Endothelial cell (in vitro differentiated cells): ENCODE measurements around the gene OPN1LW. TPM values are rescaled to one million over a fixed set of nuclear protein-coding genes. Genes with fewer than 3 reads are reported as not detected.
"Not testable (repeated sequence)": the region's sequence is repeated elsewhere in the genome, so short reads cannot be mapped to it uniquely, and the experiment has no call there.

Experiments
- DNase-seq: peaks from one replicate; pipeline ENCODE4 v3.0.0; 2021; ENCODE audit warnings: low spot score
- H3K27ac Mint-ChIP-seq: one replicate; pipeline ENCODE4 v1.8.0; 2021; ENCODE audit warnings: mixed read lengths, inconsistent platforms; ENCODE audit not compliant: unreplicated experiment
- H3K27me3 Mint-ChIP-seq: one replicate; pipeline ENCODE4 v1.8.0; 2021; ENCODE audit warnings: mild to moderate bottlenecking, moderate library complexity, mixed read lengths, inconsistent platforms; ENCODE audit not compliant: unreplicated experiment
- H3K36me3 Mint-ChIP-seq: one replicate; pipeline ENCODE4 v1.8.0; 2021; ENCODE audit warnings: mild to moderate bottlenecking, low read depth, mixed read lengths, inconsistent platforms; ENCODE audit not compliant: unreplicated experiment
- H3K4me1 Mint-ChIP-seq: one replicate; pipeline ENCODE4 v1.8.0; 2021; ENCODE audit warnings: mild to moderate bottlenecking, mixed read lengths, inconsistent platforms; ENCODE audit not compliant: unreplicated experiment
- H3K4me3 Mint-ChIP-seq: one replicate; pipeline ENCODE4 v1.8.0; 2021; ENCODE audit warnings: mild to moderate bottlenecking, mixed read lengths, inconsistent platforms; ENCODE audit not compliant: unreplicated experiment
- H3K9me3 Mint-ChIP-seq: one replicate; pipeline ENCODE4 v1.8.0; 2021; ENCODE audit warnings: mixed read lengths, inconsistent platforms; ENCODE audit not compliant: unreplicated experiment
- CTCF ChIP-seq: fragments of 200-600 bp; sonication (generic); IDR thresholded peaks from one replicate; pipeline ENCODE4 v1.5.0; 2021; ENCODE audit warnings: antibody characterized with exemption; ENCODE audit not compliant: unreplicated experiment
- total RNA-seq: library from RNA; stranded (reverse); fragmentation: NEBNext Ultra II Directional; extraction: Animal tissue kit (Norgen Biotek cat#: 25700); gene quantifications from one replicate; pipeline ENCODE4 v1.2.1, GENCODE V29; 2021; ENCODE audit not compliant: unreplicated experiment

The OPN1LW gene
- total RNA-seq, 1 donor from 2014 or later, result not detected

- DNase-seq, result no peak
- no peak for TF ChIP-seq CTCF
- Mint-ChIP-seq H3K27ac (no peak overlapping the region), H3K4me1 (peaks cover 4% of the 10 kb centered on the region), H3K27me3 (peaks cover 6% of the 10 kb centered on the region), H3K9me3 (no peaks in the 10 kb centered on the region), H3K36me3 (no peaks in the 10 kb centered on the region), H3K4me3 (no peak overlapping the region)
Observed at GRCh38 chrX:154142386-154142785, 1.7 kb upstream of the OPN1LW start.

- H3K4me1 Mint-ChIP-seq, result peaks cover 4% of the 10 kb centered on the region
- no peaks in the 10 kb centered on the region for H3K9me3 Mint-ChIP-seq
- no peak overlapping the region for H3K4me3 Mint-ChIP-seq
- H3K36me3 Mint-ChIP-seq, result no peaks in the 10 kb centered on the region
- peaks cover 6% of the 10 kb centered on the region for H3K27me3 Mint-ChIP-seq
- no peak for TF ChIP-seq CTCF
- H3K27ac Mint-ChIP-seq, result no peak overlapping the region
- no peak for DNase-seq
Observed at GRCh38 chrX:154142950-154143745, 895 bp upstream of the OPN1LW start.

- H3K4me1 Mint-ChIP-seq, H3K36me3 Mint-ChIP-seq, H3K27ac Mint-ChIP-seq, H3K27me3 Mint-ChIP-seq, H3K4me3 Mint-ChIP-seq, H3K9me3 Mint-ChIP-seq, DNase-seq: not testable (repeated sequence)
Observed at GRCh38 chrX:154151030-154151429, 7.0 kb downstream of the OPN1LW start.

GRCh38 chrX:154156221-154156620 is 12.2 kb downstream of the OPN1LW start:
- not testable (repeated sequence) for H3K36me3 Mint-ChIP-seq, H3K4me3 Mint-ChIP-seq, H3K27ac Mint-ChIP-seq, H3K27me3 Mint-ChIP-seq, H3K4me1 Mint-ChIP-seq, DNase-seq, H3K9me3 Mint-ChIP-seq

GRCh38 chrX:154157207-154157606 is 13.2 kb downstream of the OPN1LW start:
- not testable (repeated sequence) for H3K9me3 Mint-ChIP-seq, H3K36me3 Mint-ChIP-seq, H3K27ac Mint-ChIP-seq, H3K4me3 Mint-ChIP-seq, DNase-seq, H3K4me1 Mint-ChIP-seq, H3K27me3 Mint-ChIP-seq

GRCh38 chrX:154159345-154159744 is 15.3 kb downstream of the OPN1LW start:
- H3K4me3 Mint-ChIP-seq, H3K27ac Mint-ChIP-seq, H3K9me3 Mint-ChIP-seq, H3K27me3 Mint-ChIP-seq, H3K4me1 Mint-ChIP-seq, H3K36me3 Mint-ChIP-seq, DNase-seq: not testable (repeated sequence)

- H3K27ac Mint-ChIP-seq, H3K4me3 Mint-ChIP-seq, H3K27me3 Mint-ChIP-seq, H3K36me3 Mint-ChIP-seq, H3K9me3 Mint-ChIP-seq, DNase-seq, H3K4me1 Mint-ChIP-seq: not testable (repeated sequence)
Observed at GRCh38 chrX:154164902-154165301, 20.9 kb downstream of the OPN1LW start.

GRCh38 chrX:154168384-154168783 is 24.3 kb downstream of the OPN1LW start:
- H3K27me3 Mint-ChIP-seq, H3K4me1 Mint-ChIP-seq, H3K9me3 Mint-ChIP-seq, H3K27ac Mint-ChIP-seq, H3K4me3 Mint-ChIP-seq, DNase-seq, H3K36me3 Mint-ChIP-seq: not testable (repeated sequence)

GRCh38 chrX:154172535-154172943 is 28.5 kb downstream of the OPN1LW start:
- H3K27ac Mint-ChIP-seq, H3K4me1 Mint-ChIP-seq, H3K36me3 Mint-ChIP-seq, DNase-seq, H3K9me3 Mint-ChIP-seq, H3K27me3 Mint-ChIP-seq, H3K4me3 Mint-ChIP-seq: not testable (repeated sequence)

- DNase-seq, H3K4me1 Mint-ChIP-seq, H3K9me3 Mint-ChIP-seq, H3K4me3 Mint-ChIP-seq, H3K36me3 Mint-ChIP-seq, H3K27me3 Mint-ChIP-seq, H3K27ac Mint-ChIP-seq: not testable (repeated sequence)
Observed at GRCh38 chrX:154174356-154174755, 30.3 kb downstream of the OPN1LW start.

- not testable (repeated sequence) for H3K4me3 Mint-ChIP-seq, H3K27me3 Mint-ChIP-seq, H3K27ac Mint-ChIP-seq, DNase-seq, H3K36me3 Mint-ChIP-seq, H3K4me1 Mint-ChIP-seq, H3K9me3 Mint-ChIP-seq
Observed at GRCh38 chrX:154182296-154182695, 38.3 kb downstream of the OPN1LW start, which contains the start of gene OPN1MW. Gene OPN1MW (plus strand): TSS chrX:154182596. CDS start chrX:154182678, 82 bp downstream.
